Progenitor cell of endocrine pancreas (in vitro differentiated cells): ENCODE results near the gene ACOXL. TPM values are rescaled to one million over a fixed set of nuclear protein-coding genes. Genes with fewer than 3 reads are reported as not detected.

Source experiments
- DNase-seq: peaks from one replicate; pipeline ENCODE4 v3.0.0; 2021; ENCODE audit warnings: low spot score; ENCODE audit not compliant: unreplicated experiment
- H3K27ac Mint-ChIP-seq: 2 replicates; pipeline ENCODE4 v1.8.0; 2021; ENCODE audit warnings: mild to moderate bottlenecking, moderate library complexity, mixed read lengths
- H3K27me3 Mint-ChIP-seq: 2 replicates; pipeline ENCODE4 v1.8.0; 2021; ENCODE audit warnings: mixed read lengths
- H3K36me3 Mint-ChIP-seq: 2 replicates; pipeline ENCODE4 v1.8.0; 2022; ENCODE audit warnings: mixed read lengths; ENCODE audit not compliant: insufficient read depth
- H3K4me1 Mint-ChIP-seq: 2 replicates; pipeline ENCODE4 v1.8.0; 2021; ENCODE audit warnings: low read depth, mixed read lengths
- H3K4me3 Mint-ChIP-seq: 2 replicates; pipeline ENCODE4 v1.8.0; 2021; ENCODE audit warnings: low read depth, mild to moderate bottlenecking, moderate library complexity, mixed read lengths
- H3K9me3 Mint-ChIP-seq: 2 replicates; pipeline ENCODE4 v1.8.0; 2021; ENCODE audit warnings: low read depth, mixed read lengths
- CTCF ChIP-seq: fragments of 200-600 bp; sonication (generic); IDR thresholded peaks from one replicate; pipeline ENCODE4 v1.5.0; 2021; ENCODE audit warnings: antibody characterized with exemption, mild to moderate bottlenecking; ENCODE audit not compliant: unreplicated experiment
- total RNA-seq: library from RNA; stranded (reverse); gene quantifications from 2 replicates; pipeline ENCODE4 v1.2.1, GENCODE V29; 2021

The ACOXL gene
- total RNA-seq, 1 donor from 2014 or later, result 0.19 TPM

GRCh38 chr2:110864731-110865130 is 132.4 kb downstream of the ACOXL start:
- H3K4me1 Mint-ChIP-seq, result peaks cover 21% of the 10 kb centered on the region
- H3K27me3 Mint-ChIP-seq, result peaks cover 7% of the 10 kb centered on the region
- no peak for TF ChIP-seq CTCF
- no peak overlapping the region for H3K27ac Mint-ChIP-seq
- H3K9me3 Mint-ChIP-seq, result no peaks in the 10 kb centered on the region
- H3K36me3 Mint-ChIP-seq, result no peaks in the 10 kb centered on the region
- no peak overlapping the region for H3K4me3 Mint-ChIP-seq
- no peak for DNase-seq

GRCh38 chr2:110865188-110865587 is 132.8 kb downstream of the ACOXL start:
- H3K4me3 Mint-ChIP-seq, result no peak overlapping the region
- H3K36me3 Mint-ChIP-seq, result no peaks in the 10 kb centered on the region
- H3K27me3 Mint-ChIP-seq, result peaks cover 7% of the 10 kb centered on the region
- H3K4me1 Mint-ChIP-seq, result peaks cover 21% of the 10 kb centered on the region
- DNase-seq, result no peak
- no peak for TF ChIP-seq CTCF
- no peak overlapping the region for H3K27ac Mint-ChIP-seq
- no peaks in the 10 kb centered on the region for H3K9me3 Mint-ChIP-seq

GRCh38 chr2:110866045-110866444 is 133.7 kb downstream of the ACOXL start:
- no peak for TF ChIP-seq CTCF
- H3K36me3 Mint-ChIP-seq, result no peaks in the 10 kb centered on the region
- peaks cover 17% of the 10 kb centered on the region for H3K4me1 Mint-ChIP-seq
- no peak for DNase-seq
- no peak overlapping the region for H3K4me3 Mint-ChIP-seq
- peaks cover 7% of the 10 kb centered on the region for H3K27me3 Mint-ChIP-seq
- H3K27ac Mint-ChIP-seq, result no peak overlapping the region
- no peaks in the 10 kb centered on the region for H3K9me3 Mint-ChIP-seq

- Mint-ChIP-seq H3K27ac (no peak overlapping the region), H3K36me3 (no peaks in the 10 kb centered on the region), H3K4me1 (peaks cover 14% of the 10 kb centered on the region), H3K4me3 (no peak overlapping the region), H3K27me3 (peaks cover 7% of the 10 kb centered on the region), H3K9me3 (no peaks in the 10 kb centered on the region)
- no peak for DNase-seq
- no peak for TF ChIP-seq CTCF
Observed at GRCh38 chr2:110866466-110866865, 134.1 kb downstream of the ACOXL start.

GRCh38 chr2:110867078-110867477 is 134.7 kb downstream of the ACOXL start:
- H3K4me3 Mint-ChIP-seq, result no peak overlapping the region
- no peak for DNase-seq

More at GRCh38 chr2:110867078-110867477, 134.7 kb downstream of the ACOXL start:
- Mint-ChIP-seq H3K4me1 (peaks cover 8% of the 10 kb centered on the region), H3K27me3 (peaks cover 7% of the 10 kb centered on the region), H3K36me3 (no peaks in the 10 kb centered on the region), H3K27ac (no peak overlapping the region), H3K9me3 (no peaks in the 10 kb centered on the region)
- no peak for TF ChIP-seq CTCF
